ENCODE data around the gene SDK1.

Gene SDK1

DNA sequence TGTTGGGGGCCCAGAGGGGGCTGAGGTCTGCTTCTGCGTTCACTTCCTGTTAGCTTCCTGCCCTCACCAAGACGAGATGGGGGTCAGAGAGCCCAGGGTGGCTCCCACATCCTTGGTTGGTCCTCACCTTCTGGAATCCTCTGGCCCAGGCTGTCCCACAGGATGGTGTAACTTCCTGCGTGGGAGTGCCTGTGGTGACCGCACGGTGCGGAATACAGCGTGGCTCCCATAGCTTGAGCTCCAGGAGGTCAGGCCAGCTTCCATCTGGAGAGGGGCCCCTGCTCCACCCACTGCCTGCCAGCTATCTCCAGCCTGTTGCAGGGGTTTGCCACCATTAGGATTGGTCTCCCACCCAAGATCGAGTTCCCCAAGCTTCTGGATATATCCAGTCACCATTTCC lies 699.9 kb downstream of the SDK1 start:
- no peak overlapping the region for H3K4me3 ChIP-seq (ENCODE audit: low read depth, low read length)
- TF ChIP-seq, protein P1, sequence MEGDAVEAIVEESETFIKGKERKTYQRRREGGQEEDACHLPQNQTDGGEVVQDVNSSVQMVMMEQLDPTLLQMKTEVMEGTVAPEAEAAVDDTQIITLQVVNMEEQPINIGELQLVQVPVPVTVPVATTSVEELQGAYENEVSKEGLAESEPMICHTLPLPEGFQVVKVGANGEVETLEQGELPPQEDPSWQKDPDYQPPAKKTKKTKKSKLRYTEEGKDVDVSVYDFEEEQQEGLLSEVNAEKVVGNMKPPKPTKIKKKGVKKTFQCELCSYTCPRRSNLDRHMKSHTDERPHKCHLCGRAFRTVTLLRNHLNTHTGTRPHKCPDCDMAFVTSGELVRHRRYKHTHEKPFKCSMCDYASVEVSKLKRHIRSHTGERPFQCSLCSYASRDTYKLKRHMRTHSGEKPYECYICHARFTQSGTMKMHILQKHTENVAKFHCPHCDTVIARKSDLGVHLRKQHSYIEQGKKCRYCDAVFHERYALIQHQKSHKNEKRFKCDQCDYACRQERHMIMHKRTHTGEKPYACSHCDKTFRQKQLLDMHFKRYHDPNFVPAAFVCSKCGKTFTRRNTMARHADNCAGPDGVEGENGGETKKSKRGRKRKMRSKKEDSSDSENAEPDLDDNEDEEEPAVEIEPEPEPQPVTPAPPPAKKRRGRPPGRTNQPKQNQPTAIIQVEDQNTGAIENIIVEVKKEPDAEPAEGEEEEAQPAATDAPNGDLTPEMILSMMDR (IDR thresholded peaks at IDR 0.05; ENCODE audit: low read depth, low read length), result no peak

DNA sequence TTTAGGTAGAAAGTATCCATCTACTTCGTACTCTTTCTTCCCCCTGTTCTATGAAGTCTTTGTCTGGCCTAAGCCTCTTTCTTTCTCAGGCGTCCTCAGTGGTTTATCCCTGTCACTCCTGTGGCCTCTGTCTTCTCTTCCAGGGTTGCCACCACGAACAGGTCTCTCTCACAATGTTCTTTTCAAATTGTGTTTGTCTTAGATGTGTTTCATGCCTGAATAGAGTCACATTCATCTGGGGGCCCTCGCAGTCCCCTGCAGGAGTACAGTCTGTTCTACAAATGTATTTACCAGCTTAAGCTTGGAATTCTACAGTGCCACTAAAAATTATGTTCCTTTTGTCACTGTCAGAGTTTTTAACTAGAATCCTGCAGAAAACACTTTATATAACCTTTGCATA lies 700.7 kb downstream of the SDK1 start:
- H3K4me3 ChIP-seq (ENCODE audit: low read depth, low read length), result no peak overlapping the region
- TF ChIP-seq, protein P1 (IDR thresholded peaks at IDR 0.05; ENCODE audit: low read depth, low read length), result no peak

DNA sequence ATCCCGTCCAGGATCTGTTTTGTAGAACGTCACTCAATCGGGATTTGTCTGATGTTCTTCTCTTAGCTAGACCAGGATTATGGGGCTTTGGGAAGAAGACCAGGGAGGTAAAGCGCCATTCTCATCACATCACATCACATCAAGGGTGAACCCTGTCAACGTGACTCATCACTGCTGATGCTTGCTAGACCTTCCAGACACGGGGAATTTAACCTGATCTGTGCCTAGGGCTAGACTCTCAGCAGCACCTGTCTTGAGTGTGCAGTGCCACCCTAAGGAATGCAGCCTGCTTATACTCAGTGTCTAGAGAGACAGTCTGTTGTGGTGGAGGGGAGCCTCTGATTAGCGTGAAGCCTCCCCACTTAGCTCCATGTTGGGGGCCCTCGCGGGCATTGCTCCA lies 702.5 kb downstream of the SDK1 start:
- H3K4me3 ChIP-seq (ENCODE audit: low read depth, low read length), result no peak overlapping the region
- TF ChIP-seq, protein P1 (IDR thresholded peaks at IDR 0.05; ENCODE audit: low read depth, low read length), result no peak

DNA sequence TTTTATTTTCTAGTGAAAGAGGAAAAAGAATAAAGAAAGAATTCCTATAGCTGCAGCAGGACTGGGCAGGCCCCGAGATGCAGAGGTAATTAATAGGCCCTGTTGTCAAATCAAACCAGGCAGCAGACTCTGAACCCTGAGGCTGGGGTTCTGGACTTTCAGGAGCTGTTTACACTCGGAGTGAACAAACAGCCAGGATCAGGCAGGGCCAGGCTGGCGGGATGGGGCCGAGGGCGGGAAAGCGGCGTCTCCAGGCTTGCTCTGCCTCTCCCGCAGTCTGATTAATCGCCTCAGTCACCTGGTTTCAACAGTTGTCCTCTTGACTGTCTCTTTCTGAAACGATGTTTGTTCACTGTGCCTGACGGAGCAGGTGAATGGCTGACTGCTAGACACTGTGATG lies 705.6 kb downstream of the SDK1 start:
- no peak overlapping the region for H3K4me3 ChIP-seq (ENCODE audit: low read depth, low read length)
- TF ChIP-seq, protein P1 (IDR thresholded peaks at IDR 0.05; ENCODE audit: low read depth, low read length), result no peak

DNA sequence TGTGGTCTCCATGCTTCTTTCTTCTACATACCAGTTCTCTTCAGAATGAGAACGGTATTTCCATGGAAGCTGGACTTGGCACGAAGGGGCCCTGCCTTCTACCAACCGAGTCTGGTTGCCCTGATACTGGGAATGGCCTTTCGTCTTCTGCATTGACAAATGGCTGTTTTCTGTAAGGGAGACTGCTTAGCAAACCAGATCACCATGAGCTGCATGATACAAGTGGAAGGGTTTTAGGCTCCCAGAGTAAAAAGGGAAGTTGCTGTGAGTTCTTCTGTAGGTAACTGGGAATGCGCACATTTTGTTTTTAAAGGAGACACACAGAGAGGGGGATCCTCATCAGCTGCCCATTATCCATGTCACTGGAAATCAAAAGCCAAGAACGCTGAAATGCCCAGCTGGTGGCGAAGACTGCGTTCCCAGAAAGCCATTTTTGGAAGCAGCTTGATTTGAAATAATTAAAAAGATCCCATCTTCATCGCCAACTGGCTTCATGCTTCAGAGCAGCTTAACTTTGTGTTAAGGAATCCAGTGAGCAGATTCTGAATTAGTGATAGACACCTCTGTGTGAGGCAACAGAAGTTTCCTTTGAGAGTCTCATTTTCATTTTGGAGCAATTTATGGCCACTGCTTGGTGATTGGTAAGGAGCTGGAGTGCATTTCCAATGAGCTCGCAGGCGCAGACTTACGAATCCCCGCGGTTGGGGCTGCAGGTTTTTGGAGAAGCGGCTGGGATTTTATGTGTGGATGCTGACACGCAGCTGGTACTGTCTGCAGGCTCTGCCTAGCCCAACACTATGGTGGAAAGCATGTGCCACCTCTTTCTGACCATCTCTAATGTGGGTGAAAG lies 708.4 kb downstream of the SDK1 start:
- no peak overlapping the region for H3K4me3 ChIP-seq (ENCODE audit: low read depth, low read length)

DNA sequence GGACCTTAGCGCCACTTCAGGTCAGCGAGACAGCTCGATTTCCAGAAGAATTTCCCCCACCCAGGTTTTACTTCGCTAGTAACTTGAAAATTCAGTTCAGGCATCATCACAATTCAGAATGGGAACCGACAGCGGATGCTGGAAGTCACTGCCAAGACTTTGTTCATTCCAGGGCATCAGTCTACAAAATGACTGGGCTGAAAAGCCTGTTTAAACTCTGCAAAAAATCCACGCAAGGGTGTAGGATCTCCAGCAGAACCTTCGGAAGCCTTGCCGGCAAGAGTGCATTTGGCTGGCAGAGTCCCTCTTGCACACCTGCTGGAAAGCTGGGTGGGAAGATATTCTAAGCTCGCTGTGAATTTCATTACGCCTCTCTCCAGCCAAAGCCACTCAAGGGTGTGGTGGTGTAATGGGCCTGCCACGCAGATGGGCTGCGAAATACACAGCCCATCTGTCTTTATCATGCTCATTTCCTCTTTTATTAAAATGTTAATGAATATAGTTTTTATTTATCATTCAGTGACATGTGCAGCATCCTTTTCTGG lies 709.1 kb downstream of the SDK1 start:
- TF ChIP-seq, protein P1 (IDR thresholded peaks at IDR 0.05; ENCODE audit: low read depth, low read length), result no peak
- no peak overlapping the region for H3K4me3 ChIP-seq (ENCODE audit: low read depth, low read length)

More for the DNA sequence above, 708.4 kb downstream of the SDK1 start:
- TF ChIP-seq, protein P1 (IDR thresholded peaks at IDR 0.05; ENCODE audit: low read depth, low read length), result no peak

DNA sequence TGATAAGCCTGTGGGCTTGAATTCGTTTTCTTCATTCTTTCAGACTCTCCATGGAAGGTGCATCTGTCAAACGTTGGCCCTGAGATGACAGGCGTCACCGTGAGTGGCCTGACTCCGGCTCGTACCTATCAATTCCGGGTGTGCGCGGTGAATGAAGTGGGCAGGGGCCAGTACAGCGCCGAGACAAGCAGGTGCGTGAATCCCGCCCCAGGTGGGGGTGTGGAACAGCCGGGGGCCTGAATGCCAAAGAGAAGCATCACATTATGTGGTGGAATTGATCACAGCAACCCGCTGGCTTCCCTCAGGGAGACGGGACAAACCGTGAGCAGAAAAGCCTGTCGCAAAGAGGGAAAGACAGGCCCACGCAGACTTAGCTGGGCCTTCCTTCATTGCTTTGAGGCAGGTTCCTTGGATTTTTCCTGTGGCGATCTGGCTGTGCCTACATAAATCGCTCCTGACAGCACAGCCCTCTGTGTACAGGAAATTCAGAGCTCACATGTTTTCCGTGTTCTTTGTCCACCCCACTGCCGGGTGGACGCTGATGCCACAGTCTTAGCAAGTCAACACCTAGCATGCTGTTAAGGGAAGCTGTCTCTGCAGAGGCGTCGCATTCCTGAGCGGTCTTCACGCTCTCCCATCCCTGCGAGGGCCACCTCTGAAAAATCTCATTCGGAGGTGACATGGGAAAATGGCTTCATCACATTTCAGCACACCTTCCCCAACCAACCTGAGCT lies 710.0 kb downstream of the SDK1 start:
- TF ChIP-seq, protein P1 (IDR thresholded peaks at IDR 0.05; ENCODE audit: low read depth, low read length), result no peak
- no peak overlapping the region for H3K4me3 ChIP-seq (ENCODE audit: low read depth, low read length)

Measured in WI38 (cell line).